Epithelial cell of proximal tubule (primary cell): Measurements from ENCODE around the gene SNX18. TPM values are rescaled to one million over a fixed set of nuclear protein-coding genes. Genes with fewer than 3 reads are reported as not detected.
"Not testable (repeated sequence)": the region's sequence is repeated elsewhere in the genome, so short reads cannot be mapped to it uniquely, and the experiment has no call there.

Experiments used
- DNase-seq: peaks from one replicate; pipeline ENCODE4 v3.0.0-alpha.2; 2011; ENCODE audit warnings: low read depth
- H3K4me3 ChIP-seq: 2 replicates; pipeline ENCODE4 v1.5.1; 2011; ENCODE audit warnings: low read depth, mild to moderate bottlenecking, low read length
- CTCF ChIP-seq: conservative IDR thresholded peaks from 2 replicates; pipeline ENCODE4 v1.5.1; 2012; ENCODE audit warnings: low read depth, mild to moderate bottlenecking, low read length
- total RNA-seq: library from RNA; depleted of rRNA; stranded (reverse); fragments of >200 nt; gene quantifications from 2 replicates; pipeline ENCODE4 v1.2.3, GENCODE V29; 2015

SNX18 gene
- total RNA-seq, 1 donor from 2014 or later = 14.9 TPM

- no peak overlapping the region for H3K4me3 ChIP-seq
- no peak for DNase-seq
- no peak for TF ChIP-seq CTCF
Observed at GRCh38 chr5:54477941-54478478, 39.5 kb upstream of the SNX18 start.

GRCh38 chr5:54480296-54480695, 37.3 kb upstream of the SNX18 start:
- H3K4me3 ChIP-seq = no peak overlapping the region
- no peak for DNase-seq
- TF ChIP-seq CTCF = no peak

- H3K4me3 ChIP-seq = no peak overlapping the region
- no peak for TF ChIP-seq CTCF
- DNase-seq = no peak
Observed at GRCh38 chr5:54484219-54484894, 33.2 kb upstream of the SNX18 start.

GRCh38 chr5:54485659-54486058, 31.9 kb upstream of the SNX18 start:
- not testable (repeated sequence) for DNase-seq

GRCh38 chr5:54489648-54489979, 27.9 kb upstream of the SNX18 start:
- DNase-seq, H3K4me3 ChIP-seq: not testable (repeated sequence)

More at GRCh38 chr5:54485659-54486058, 31.9 kb upstream of the SNX18 start:
- H3K4me3 ChIP-seq = not testable (repeated sequence)

GRCh38 chr5:54491326-54491725, 26.2 kb upstream of the SNX18 start:
- no peak overlapping the region for H3K4me3 ChIP-seq
- DNase-seq = no peak
- no peak for TF ChIP-seq CTCF

- no peak for TF ChIP-seq CTCF
- no peak for DNase-seq
- no peak overlapping the region for H3K4me3 ChIP-seq
Observed at GRCh38 chr5:54492178-54492577, 25.4 kb upstream of the SNX18 start.

GRCh38 chr5:54495027-54495426, 22.5 kb upstream of the SNX18 start:
- TF ChIP-seq CTCF = no peak
- no peak overlapping the region for H3K4me3 ChIP-seq
- DNase-seq = no peak
